D341Med (cell line): ENCODE results near the gene PDE6D.
"Not testable (repeated sequence)": the region's sequence is repeated elsewhere in the genome, so short reads cannot be mapped to it uniquely, and the experiment has no call there.

Source experiments
- DNase-seq: peaks from one replicate; pipeline ENCODE4 v3.0.0; 2012; ENCODE audit warnings: low spot score

The PDE6D gene

GRCh38 chr2:231718799-231719198 lies 62.3 kb downstream of the PDE6D start:
- DNase-seq: no peak

GRCh38 chr2:231717281-231718171 lies 63.6 kb downstream of the PDE6D start:
- peak; percentile 58 for DNase-seq

DNA sequence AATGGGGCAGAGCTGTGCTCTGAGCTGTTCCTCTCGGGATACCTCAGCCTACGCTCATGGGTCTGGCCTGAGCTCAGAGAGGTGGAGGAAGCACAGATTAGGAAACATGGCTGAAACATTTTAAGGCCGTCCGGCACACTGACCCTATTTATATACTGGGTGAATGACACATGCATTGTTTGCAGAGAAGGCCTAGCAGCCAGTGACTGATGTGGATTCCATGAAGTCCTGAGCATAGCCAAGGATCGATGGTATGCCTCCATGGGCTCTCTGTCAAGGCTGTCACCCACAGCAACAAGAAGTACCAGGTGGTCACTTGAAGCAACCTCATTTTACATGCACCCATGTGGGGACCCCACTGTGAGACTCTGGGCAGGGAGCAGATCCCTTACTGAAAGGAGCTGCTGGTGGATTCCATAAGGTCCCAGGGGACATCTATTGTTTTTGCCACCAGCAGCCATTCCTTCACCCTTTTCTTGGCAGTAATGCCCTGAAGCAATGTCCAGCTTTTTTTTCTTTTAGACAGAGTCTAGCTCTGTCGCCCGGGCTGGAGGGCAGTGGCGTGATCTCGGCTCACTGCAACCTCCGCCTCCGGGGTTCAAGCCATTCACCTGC lies 64.3 kb downstream of the PDE6D start:
- no peak for DNase-seq

DNA sequence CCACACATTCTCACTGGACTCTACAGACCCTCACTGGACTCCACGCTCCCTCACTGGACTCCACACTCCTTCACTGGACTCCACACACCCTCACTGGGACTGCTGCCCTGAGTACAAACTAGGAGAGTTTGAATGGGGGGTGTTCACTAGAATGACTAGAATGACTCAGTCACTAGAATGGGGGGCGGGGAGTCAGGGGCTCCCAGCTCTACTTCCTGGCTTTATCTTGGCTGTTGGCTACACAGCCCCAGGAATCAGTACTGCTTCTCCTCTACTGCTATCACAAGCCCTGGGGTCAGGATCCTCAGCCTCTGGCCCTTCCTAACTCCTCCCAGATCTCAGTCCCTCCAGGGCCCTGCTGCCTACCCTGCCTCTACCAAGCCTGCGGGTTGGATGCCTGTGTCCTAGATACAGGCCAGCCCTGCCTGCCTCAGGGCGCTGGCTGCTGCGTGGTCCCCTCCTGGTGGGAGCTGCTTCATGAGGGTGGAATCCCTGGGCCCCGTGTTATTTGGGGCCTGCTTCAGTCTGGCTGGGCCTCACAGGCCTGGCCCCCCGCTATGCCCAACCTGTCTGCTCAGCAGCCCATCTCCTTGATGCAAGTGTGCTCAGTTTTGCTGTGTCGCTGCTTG lies 65.0 kb downstream of the PDE6D start:
- DNase-seq: no peak

GRCh38 chr2:231715499-231715837 lies 65.6 kb downstream of the PDE6D start:
- DNase-seq: no peak

GRCh38 chr2:231714639-231715498 lies 66.2 kb downstream of the PDE6D start:
- peak; percentile 65 for DNase-seq

DNA sequence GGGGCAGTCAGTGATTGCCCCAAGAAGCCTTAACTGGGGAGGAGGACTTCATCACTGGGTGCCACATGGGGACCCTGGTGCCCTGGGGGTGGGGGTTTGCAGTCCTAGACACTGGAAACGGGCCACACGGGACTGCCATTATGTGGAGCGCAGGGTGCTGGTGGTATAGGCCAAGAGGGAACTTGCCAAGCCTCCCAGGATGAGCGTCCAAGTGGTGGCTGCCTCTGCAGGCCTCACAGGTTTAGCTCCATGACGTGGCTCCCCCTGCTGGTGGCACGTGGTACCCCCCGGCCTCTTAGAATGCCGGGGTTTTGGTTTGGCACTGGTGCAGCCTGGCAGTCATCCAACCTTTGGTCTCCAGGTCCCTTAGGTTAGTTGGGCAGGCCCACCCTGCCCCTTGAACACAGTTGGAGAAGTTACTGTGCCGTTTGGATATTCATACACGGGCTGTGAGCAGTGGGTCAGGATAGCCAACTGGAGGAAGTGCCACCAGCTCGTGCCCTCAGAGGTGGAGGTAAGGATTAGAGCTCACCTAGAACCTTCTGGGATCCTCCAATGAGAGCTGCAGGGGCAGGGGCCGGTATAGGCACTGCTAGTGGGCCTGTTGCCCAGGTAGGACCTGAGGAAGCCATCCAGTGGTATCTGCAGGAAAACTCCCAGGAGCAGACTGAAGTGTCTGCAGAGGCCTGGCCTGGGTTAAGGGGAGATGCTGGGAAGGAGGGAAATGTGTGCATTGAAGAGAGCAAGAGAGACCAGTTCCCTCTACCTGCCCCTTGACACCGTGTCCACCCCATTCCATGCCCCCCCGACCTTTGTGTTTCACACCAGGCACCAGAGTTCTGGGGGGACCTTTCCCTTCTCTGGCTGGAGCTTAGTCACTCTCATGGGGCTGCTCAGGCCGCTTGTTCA lies 67.1 kb downstream of the PDE6D start:
- DNase-seq: peak; percentile 81

- not testable (repeated sequence) for DNase-seq
Measured at GRCh38 chr2:231713406-231713729, 67.7 kb downstream of the PDE6D start.

- DNase-seq: not testable (repeated sequence)
Measured at GRCh38 chr2:231712451-231713021, 68.5 kb downstream of the PDE6D start.

DNA sequence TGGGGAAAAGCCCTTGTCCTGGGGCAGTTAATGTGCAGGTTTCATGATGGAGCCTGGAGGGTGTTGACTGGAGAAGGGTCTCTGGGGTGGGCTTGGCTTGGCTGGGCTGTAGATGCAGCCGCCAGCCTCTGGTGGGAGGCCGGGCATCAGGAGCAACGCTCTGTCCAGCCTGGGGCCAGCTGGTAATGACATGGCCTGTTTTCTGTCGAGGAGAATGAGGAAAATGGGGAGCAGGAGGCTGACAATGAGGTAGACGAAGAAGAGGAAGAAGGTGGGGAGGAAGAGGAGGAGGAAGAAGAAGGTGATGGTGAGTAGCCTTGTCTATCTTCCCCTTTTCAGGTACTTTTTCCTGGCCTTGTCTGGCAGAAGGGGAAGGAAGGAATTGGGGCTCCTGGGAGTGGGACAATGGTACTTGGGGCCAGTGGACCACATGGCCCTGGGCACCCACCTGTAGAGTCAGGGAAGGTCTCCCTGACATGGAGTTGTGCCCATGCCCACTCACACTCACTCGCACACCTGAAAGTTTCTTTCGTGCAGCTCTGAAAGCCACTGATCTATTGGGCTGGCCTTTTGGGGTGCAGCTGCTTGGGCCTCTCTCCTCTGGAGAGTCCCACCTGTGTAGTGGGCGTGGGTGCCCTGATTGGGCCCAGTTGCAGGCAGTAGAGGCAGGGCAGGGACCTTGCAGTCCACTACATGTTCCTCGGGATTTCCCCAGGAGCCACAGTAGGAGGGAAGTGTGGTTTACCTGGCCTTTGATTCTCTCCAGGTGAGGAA lies 69.2 kb downstream of the PDE6D start:
- no peak for DNase-seq

DNA sequence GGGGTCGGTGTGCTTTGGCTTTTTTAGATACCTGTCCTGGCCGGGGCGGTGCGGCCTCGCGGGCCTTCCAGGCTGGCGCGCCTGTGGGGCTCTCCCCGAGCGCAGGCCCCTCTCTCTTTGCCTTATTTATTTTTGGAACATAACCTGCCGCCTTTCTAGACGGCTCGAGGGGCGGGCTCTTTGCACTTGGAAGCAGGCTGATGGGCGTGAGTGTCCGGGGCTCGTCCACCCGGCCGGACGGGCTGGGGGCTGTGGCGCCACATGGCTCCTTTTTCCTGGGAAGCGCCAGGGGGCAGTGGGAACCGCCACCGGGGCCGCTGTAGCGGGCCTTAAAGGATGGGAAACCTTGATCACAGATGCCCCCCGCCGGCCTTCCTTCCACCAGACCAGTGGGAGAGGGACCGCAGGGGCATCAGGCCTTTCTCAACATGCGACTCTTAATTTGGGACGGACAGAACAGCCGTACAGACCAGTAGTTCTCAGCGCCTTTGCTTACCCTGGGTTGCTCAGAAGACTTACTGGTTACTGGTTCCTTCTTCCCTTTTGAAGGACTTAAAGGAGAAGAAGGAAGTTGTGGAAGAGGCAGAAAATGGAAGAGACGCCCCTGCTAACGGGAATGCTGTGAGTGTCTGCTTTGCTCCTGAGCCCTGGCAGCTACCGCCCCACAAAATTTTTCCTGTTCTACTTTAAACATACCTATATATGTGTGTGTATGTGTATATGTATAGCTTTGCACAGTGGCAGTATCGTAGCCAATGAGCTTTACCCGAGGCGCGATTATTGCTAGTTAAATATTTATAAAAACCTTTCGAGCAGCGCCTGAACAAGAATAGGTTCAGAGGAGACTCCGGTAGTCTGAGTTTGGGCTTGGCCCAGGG lies 70.0 kb downstream of the PDE6D start:
- DNase-seq: no peak

GRCh38 chr2:231709981-231710798 lies 70.9 kb downstream of the PDE6D start:
- DNase-seq: peak; percentile 86

GRCh38 chr2:231709636-231709980 lies 71.5 kb downstream of the PDE6D start:
- DNase-seq: no peak

GRCh38 chr2:231708773-231709635 lies 72.1 kb downstream of the PDE6D start:
- DNase-seq: no peak

GRCh38 chr2:231707927-231708772 lies 72.9 kb downstream of the PDE6D start, which contains the start of gene PTMA:
Gene PTMA, plus strand, starts transcription at chr2:231708525. Its CDS starts 182 bp downstream, at chr2:231708707.
- peak; percentile 90 for DNase-seq

- peak; percentile 46 for DNase-seq
Measured at GRCh38 chr2:231707625-231707926, 73.5 kb downstream of the PDE6D start.
